Measurements from ENCODE around the gene TGFA.

Gene TGFA

GRCh38 chr2:70561893-70562292 lies 8.3 kb upstream of the TGFA start:
- no peak overlapping the region for H3K4me3 ChIP-seq (ENCODE audit: low read length)
- TF ChIP-seq CTCF (conservative IDR thresholded peaks at IDR 0.05; ENCODE audit: low read length): no peak
- no peak for DNase-seq (ENCODE audit: low read depth)

GRCh38 chr2:70560442-70560841 lies 6.8 kb upstream of the TGFA start:
- H3K4me3 ChIP-seq (ENCODE audit: low read length): no peak overlapping the region
- DNase-seq (ENCODE audit: low read depth): no peak
- TF ChIP-seq CTCF (conservative IDR thresholded peaks at IDR 0.05; ENCODE audit: low read length): no peak

DNA sequence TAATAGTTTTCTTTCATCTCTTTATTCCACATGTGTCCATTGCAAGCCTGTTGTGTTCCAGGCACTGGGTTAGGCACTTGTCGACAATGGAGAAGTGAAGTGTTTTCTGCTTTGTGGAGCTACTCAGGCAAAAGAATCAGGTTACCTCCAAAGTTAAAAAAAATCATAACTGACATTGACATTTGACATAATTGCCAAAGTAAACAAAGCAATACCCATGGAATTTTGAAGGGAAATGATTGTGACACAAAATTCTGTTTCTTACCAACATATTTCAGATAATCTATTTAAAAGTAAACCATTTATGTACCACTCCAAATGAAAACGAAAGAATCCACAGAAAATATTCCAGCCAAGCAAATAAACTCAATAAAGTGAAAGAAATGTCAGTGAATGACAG lies 6.4 kb upstream of the TGFA start:
- no peak for TF ChIP-seq CTCF (conservative IDR thresholded peaks at IDR 0.05; ENCODE audit: low read length)
- H3K4me3 ChIP-seq (ENCODE audit: low read length): no peak overlapping the region
- DNase-seq (ENCODE audit: low read depth): no peak

DNA sequence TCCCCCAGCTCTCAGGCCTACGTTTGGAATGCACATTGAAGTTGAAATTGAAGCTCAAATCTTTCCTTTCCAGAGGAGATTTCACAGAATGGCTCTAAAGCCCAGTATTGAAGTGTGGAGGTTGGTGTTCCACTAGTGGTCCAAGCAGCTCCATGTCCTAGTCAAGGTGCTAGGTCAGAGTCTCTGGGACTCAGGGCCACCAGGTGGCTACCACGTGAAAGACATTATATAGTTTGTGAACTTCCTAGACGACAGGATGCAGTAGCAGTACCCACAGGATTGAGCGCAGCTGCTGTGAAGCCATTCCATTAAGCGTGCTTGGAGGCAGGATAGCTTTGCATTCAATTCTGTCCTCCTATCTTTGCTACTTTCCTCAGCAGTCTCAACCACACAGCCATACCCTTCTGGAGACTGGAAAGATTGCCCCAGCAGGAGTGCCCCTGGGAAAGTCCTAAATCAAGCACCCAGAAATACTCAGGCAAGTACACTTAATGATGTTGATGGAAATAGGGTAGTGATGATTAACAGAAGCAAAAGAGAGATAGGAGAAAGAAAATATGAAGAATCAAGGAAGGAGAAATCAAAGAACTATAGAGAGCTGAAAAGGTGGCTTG lies 4.7 kb upstream of the TGFA start:
- TF ChIP-seq CTCF (conservative IDR thresholded peaks at IDR 0.05; ENCODE audit: low read length): no peak
- no peak for DNase-seq (ENCODE audit: low read depth)
- H3K4me3 ChIP-seq (ENCODE audit: low read length): no peak overlapping the region

DNA sequence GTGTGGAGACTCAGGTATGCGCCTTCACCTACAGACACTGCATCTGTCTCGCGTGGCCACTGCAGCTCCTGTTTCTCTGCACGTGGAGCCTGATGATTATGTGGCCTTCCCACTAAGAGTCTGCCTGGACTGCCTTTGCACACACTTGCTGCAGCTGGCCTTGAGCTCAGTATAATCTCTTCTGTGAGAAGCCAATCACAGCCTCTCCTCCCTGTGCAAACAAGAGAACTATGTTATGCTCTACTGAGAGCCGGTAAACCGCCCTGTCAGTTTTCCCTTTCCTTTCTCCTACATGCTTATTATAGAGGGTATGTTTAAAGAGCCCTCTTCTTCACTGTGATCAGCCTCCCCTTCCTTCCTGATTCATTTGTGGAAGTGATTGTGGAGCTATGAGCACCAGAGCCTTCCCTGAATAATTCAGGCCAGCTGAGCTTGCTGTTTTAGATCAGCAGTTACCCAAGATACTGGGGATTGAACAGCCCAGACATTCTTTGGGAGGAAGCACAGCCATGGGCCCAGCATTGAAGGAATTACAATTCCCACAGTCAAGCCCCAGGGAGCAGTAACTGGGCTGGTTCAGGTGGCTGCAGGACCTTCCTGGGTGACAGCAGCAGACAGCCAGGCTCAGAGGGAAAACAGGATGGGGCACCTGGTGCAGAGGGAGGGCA lies 3.7 kb upstream of the TGFA start:
- no peak overlapping the region for H3K4me3 ChIP-seq (ENCODE audit: low read length)
- no peak for TF ChIP-seq CTCF (conservative IDR thresholded peaks at IDR 0.05; ENCODE audit: low read length)
- no peak for DNase-seq (ENCODE audit: low read depth)

GRCh38 chr2:70556608-70557007 lies 3.0 kb upstream of the TGFA start:
- no peak overlapping the region for H3K4me3 ChIP-seq (ENCODE audit: low read length)

More at GRCh38 chr2:70556608-70557007, 3.0 kb upstream of the TGFA start:
- TF ChIP-seq CTCF (conservative IDR thresholded peaks at IDR 0.05; ENCODE audit: low read length): no peak
- no peak for DNase-seq (ENCODE audit: low read depth)

Data from AG10803 (cell line).